Uterus (tissue), 4 donors: ENCODE results near the gene KCNJ11. TPM values are rescaled to one million over a fixed set of nuclear protein-coding genes. Genes with fewer than 3 reads are reported as not detected.

Experiments
- DNase-seq, 2 donors: peaks; one replicate each; pipeline ENCODE4 v3.0.0-alpha.2; 2019 to 2020
- H3K27ac ChIP-seq, 2 donors: fragments of 200-600 bp; sonication (generic); 1 replicate in 1 of 2; 2 replicates in 1 of 2; pipeline ENCODE4 v1.5.1; 2016 to 2018
- H3K27me3 ChIP-seq, 2 donors: fragments of 200-600 bp; sonication (generic); one replicate each; pipeline ENCODE4 v1.5.1; 2018 to 2019; ENCODE audit warnings: control low read depth in 1 of 2
- H3K36me3 ChIP-seq, 2 donors: fragments of 200-600 bp; sonication (generic); one replicate each; pipeline ENCODE4 v1.5.1; 2019; ENCODE audit warnings: control low read depth in 1 of 2
- H3K4me1 ChIP-seq, 2 donors: fragments of 200-600 bp; sonication (generic); one replicate each; pipeline ENCODE4 v1.5.1; 2018 to 2019; ENCODE audit warnings: control low read depth in 1 of 2
- H3K4me3 ChIP-seq, 2 donors: fragments of 200-600 bp; sonication (generic); 1 replicate in 1 of 2; 2 replicates in 1 of 2; pipeline ENCODE4 v1.5.1; 2018 to 2019; ENCODE audit warnings: mild to moderate bottlenecking in 1 of 2
- H3K9me3 ChIP-seq, 2 donors: fragments of 200-600 bp; sonication (generic); one replicate each; pipeline ENCODE4 v1.5.1; 2019; ENCODE audit warnings: control low read depth in 1 of 2
- CTCF ChIP-seq, 4 experiments: fragments of 200-600 bp in 2 of 4; fragments of 450-650 bp in 2 of 4; sonication (generic) in 2 of 4; IDR thresholded peaks; one replicate each; pipeline ENCODE4 v1.5.1; 2016 to 2019; ENCODE audit warnings: antibody characterized with exemption in 4 of 4, mild to moderate bottlenecking in 2 of 4, moderate library complexity in 1 of 4
- POLR2A ChIP-seq, 2 donors: fragments of 450-650 bp; IDR thresholded peaks; one replicate each; pipeline ENCODE4 v1.6.1; 2016; ENCODE audit warnings: antibody characterized with exemption in 2 of 2, mild to moderate bottlenecking in 1 of 2, moderate library complexity in 1 of 2
- intact Hi-C: fragments of 100-400 bp; cut with DNase I; formaldehyde crosslinking; loops from one replicate; pipeline ENCODE4 v1.15.1; 2023; ENCODE audit warnings: low total_unique reads
- total RNA-seq, 4 donors: library from RNA; depleted of rRNA in 3 of 4; stranded (reverse); fragments of >200 nt in 3 of 4; gene quantifications; one replicate each; pipeline versions ENCODE4 v1.1.0 to v1.2.4, GENCODE V29; 2014 to 2023
- donor health status: DM: yes; HTN: yes; CAD: no.

Gene KCNJ11
- total RNA-seq, 4 donors from 2014 or later: 0.83 to 3.9 TPM; not detected in 2

- Histone ChIP-seq H3K4me3 (peak within 1 kb of the TSS; percentile 44 to 64), H3K27ac (peak within 1 kb of the TSS; percentile 78 to 86), H3K9me3 (no peaks in the 10 kb centered on the region), H3K27me3 (no peaks in the 10 kb centered on the region), H3K36me3 (no peaks in the 10 kb centered on the region), H3K4me1 (no peaks in the 10 kb centered on the region)
- TF ChIP-seq CTCF (IDR thresholded peaks at IDR 0.05): peak in 1 of 4 experiments; percentile 9
- no peak for TF ChIP-seq POLR2A (IDR thresholded peaks at IDR 0.05)
- DNase-seq: peak; percentile 69 to 75
- intact Hi-C loops: no loop called here
Measured at GRCh38 chr11:17351510-17352176, 36.8 kb downstream of the KCNJ11 start, which contains the start of gene NCR3LG1. Gene NCR3LG1, plus strand, starts transcription at chr11:17351800. Its CDS starts 170 bp downstream, at chr11:17351970.

GRCh38 chr11:17351172-17351509 is 37.3 kb downstream of the KCNJ11 start:
- no peaks in the 10 kb centered on the region for H3K4me1 ChIP-seq
- H3K36me3 ChIP-seq: no peaks in the 10 kb centered on the region
- peak overlapping the region; percentile 44 to 64 for H3K4me3 ChIP-seq
- intact Hi-C loops: no loop called here
- no peaks in the 10 kb centered on the region for H3K27me3 ChIP-seq
- peak overlapping the region; percentile 25 to 86 for H3K27ac ChIP-seq
- TF ChIP-seq CTCF (IDR thresholded peaks at IDR 0.05): peak in 1 of 4 experiments; percentile 6
- TF ChIP-seq POLR2A (IDR thresholded peaks at IDR 0.05): no peak
- DNase-seq: no peak
- H3K9me3 ChIP-seq: no peaks in the 10 kb centered on the region

- no peak for TF ChIP-seq POLR2A (IDR thresholded peaks at IDR 0.05)
- no peak for TF ChIP-seq CTCF (IDR thresholded peaks at IDR 0.05)
- no peaks in the 10 kb centered on the region for H3K36me3 ChIP-seq
- DNase-seq: no peak
- intact Hi-C loops: no loop called here
- no peaks in the 10 kb centered on the region for H3K9me3 ChIP-seq
- H3K4me1 ChIP-seq: no peaks in the 10 kb centered on the region
- H3K27ac ChIP-seq: no peak overlapping the region
- H3K27me3 ChIP-seq: no peaks in the 10 kb centered on the region
- no peak overlapping the region for H3K4me3 ChIP-seq
Measured at GRCh38 chr11:17350455-17351171, 37.8 kb downstream of the KCNJ11 start.

GRCh38 chr11:17347676-17348075 is 40.8 kb downstream of the KCNJ11 start:
- H3K27me3 ChIP-seq: no peaks in the 10 kb centered on the region
- TF ChIP-seq POLR2A (IDR thresholded peaks at IDR 0.05) (no peak), CTCF (IDR thresholded peaks at IDR 0.05) (no peak)
- H3K27ac ChIP-seq: no peak overlapping the region
- H3K4me1 ChIP-seq: no peaks in the 10 kb centered on the region
- no peak for DNase-seq
- no peaks in the 10 kb centered on the region for H3K36me3 ChIP-seq
- intact Hi-C loops: no loop called here
- H3K4me3 ChIP-seq: no peak overlapping the region
- H3K9me3 ChIP-seq: no peaks in the 10 kb centered on the region

- no peak overlapping the region for H3K27ac ChIP-seq
- DNase-seq: no peak
- H3K4me1 ChIP-seq: no peaks in the 10 kb centered on the region
- no peaks in the 10 kb centered on the region for H3K36me3 ChIP-seq
- H3K27me3 ChIP-seq: no peaks in the 10 kb centered on the region
- no peaks in the 10 kb centered on the region for H3K9me3 ChIP-seq
- intact Hi-C loops: no loop called here
- no peak overlapping the region for H3K4me3 ChIP-seq
- TF ChIP-seq POLR2A (IDR thresholded peaks at IDR 0.05): no peak
- TF ChIP-seq CTCF (IDR thresholded peaks at IDR 0.05): no peak
Measured at GRCh38 chr11:17343907-17344306, 44.6 kb downstream of the KCNJ11 start.
